Chondrocyte (in vitro differentiated cells): Measurements from ENCODE around the gene FTO. TPM values are rescaled to one million over a fixed set of nuclear protein-coding genes. Genes with fewer than 3 reads are reported as not detected.

Source experiments
- DNase-seq: peaks from one replicate; pipeline ENCODE4 v3.0.0; 2021; ENCODE audit warnings: mixed read lengths, low spot score
- H3K27ac Mint-ChIP-seq: one replicate; pipeline ENCODE4 v1.8.0; 2021; ENCODE audit warnings: mild to moderate bottlenecking, moderate library complexity, mixed read lengths; ENCODE audit not compliant: unreplicated experiment
- H3K27me3 Mint-ChIP-seq: 2 replicates; pipeline ENCODE4 v1.8.0; 2021; ENCODE audit warnings: low read depth, mixed read lengths
- H3K36me3 Mint-ChIP-seq: 2 replicates; pipeline ENCODE4 v1.8.0; 2021; ENCODE audit warnings: low read depth, mixed read lengths
- H3K4me1 Mint-ChIP-seq: 2 replicates; pipeline ENCODE4 v1.8.0; 2021; ENCODE audit warnings: low read depth, mild to moderate bottlenecking, mixed read lengths
- H3K4me3 Mint-ChIP-seq: one replicate; pipeline ENCODE4 v1.8.0; 2021; ENCODE audit warnings: mild to moderate bottlenecking, moderate library complexity, mixed read lengths; ENCODE audit not compliant: unreplicated experiment
- H3K9me3 Mint-ChIP-seq: 2 replicates; pipeline ENCODE4 v1.8.0; 2021; ENCODE audit warnings: low read depth, mixed read lengths
- CTCF ChIP-seq: fragments of 200-600 bp; sonication (generic); IDR thresholded peaks from 2 replicates; pipeline ENCODE4 v1.5.0; 2021; ENCODE audit warnings: antibody characterized with exemption, mild to moderate bottlenecking, moderate library complexity
- total RNA-seq: library from RNA; stranded (reverse); gene quantifications from 3 replicates; pipeline ENCODE4 v1.2.1, GENCODE V29; 2021

The FTO gene
- total RNA-seq, 1 donor from 2014 or later, result 85.7 TPM

- TF ChIP-seq CTCF, result no peak
- no peaks in the 10 kb centered on the region for H3K9me3 Mint-ChIP-seq
- peak overlapping the region; percentile 15 for H3K27ac Mint-ChIP-seq
- peaks cover 70% of the 10 kb centered on the region for H3K4me1 Mint-ChIP-seq
- H3K4me3 Mint-ChIP-seq, result no peak overlapping the region
- no peaks in the 10 kb centered on the region for H3K27me3 Mint-ChIP-seq
- no peak for DNase-seq
- H3K36me3 Mint-ChIP-seq, result peaks cover 2% of the 10 kb centered on the region
Measured at GRCh38 chr16:53895851-53896250, 191.9 kb downstream of the FTO start.

GRCh38 chr16:53896722-53897121, 192.8 kb downstream of the FTO start:
- peaks cover 2% of the 10 kb centered on the region for H3K36me3 Mint-ChIP-seq
- H3K27me3 Mint-ChIP-seq, result no peaks in the 10 kb centered on the region
- no peak for TF ChIP-seq CTCF
- no peak overlapping the region for H3K4me3 Mint-ChIP-seq
- DNase-seq, result no peak
- no peaks in the 10 kb centered on the region for H3K9me3 Mint-ChIP-seq
- peaks cover 69% of the 10 kb centered on the region for H3K4me1 Mint-ChIP-seq
- peak overlapping the region; percentile 65 for H3K27ac Mint-ChIP-seq

- H3K27ac Mint-ChIP-seq, result no peak overlapping the region
Measured at GRCh38 chr16:53898993-53899392, 195.0 kb downstream of the FTO start.

GRCh38 chr16:53899431-53899830, 195.5 kb downstream of the FTO start:
- H3K4me1 Mint-ChIP-seq, result peaks cover 43% of the 10 kb centered on the region
- H3K9me3 Mint-ChIP-seq, result no peaks in the 10 kb centered on the region
- H3K4me3 Mint-ChIP-seq, result no peak overlapping the region
- no peak for DNase-seq
- no peak for TF ChIP-seq CTCF
- peaks cover 2% of the 10 kb centered on the region for H3K36me3 Mint-ChIP-seq
- H3K27me3 Mint-ChIP-seq, result no peaks in the 10 kb centered on the region
- H3K27ac Mint-ChIP-seq, result no peak overlapping the region

More at GRCh38 chr16:53898993-53899392, 195.0 kb downstream of the FTO start:
- DNase-seq, result no peak
- Mint-ChIP-seq H3K4me1 (peaks cover 46% of the 10 kb centered on the region), H3K4me3 (no peak overlapping the region), H3K9me3 (no peaks in the 10 kb centered on the region), H3K36me3 (peaks cover 2% of the 10 kb centered on the region), H3K27me3 (no peaks in the 10 kb centered on the region)
- no peak for TF ChIP-seq CTCF

GRCh38 chr16:53900667-53901066, 196.7 kb downstream of the FTO start:
- Mint-ChIP-seq H3K27ac (no peak overlapping the region), H3K4me3 (no peak overlapping the region), H3K4me1 (peaks cover 36% of the 10 kb centered on the region), H3K36me3 (peaks cover 2% of the 10 kb centered on the region), H3K9me3 (no peaks in the 10 kb centered on the region), H3K27me3 (no peaks in the 10 kb centered on the region)
- TF ChIP-seq CTCF, result no peak
- DNase-seq, result no peak
